GM19467 (cell line): ENCODE measurements around the gene PPP2R5C.
A peak's percentile ranks its signal among the peaks of the same experiment; 100 is the strongest.
"Not testable (repeated sequence)": the region's sequence is repeated elsewhere in the genome, so short reads cannot be mapped to it uniquely, and the experiment has no call there.

Experiments
- ATAC-seq: cut with Tn5 transposase; IDR thresholded peaks from one replicate; pipeline ENCODE4 v1.9.1; 2021; ENCODE audit warnings: mild to moderate bottlenecking, moderate library complexity; ENCODE audit not compliant: unreplicated experiment

The PPP2R5C gene

GRCh38 chr14:101726954-101727302 lies 34.6 kb upstream of the PPP2R5C start:
- ATAC-seq: no peak

- ATAC-seq: no peak
Observed at GRCh38 chr14:101727611-101728366, 33.7 kb upstream of the PPP2R5C start.

GRCh38 chr14:101728367-101728742 lies 33.2 kb upstream of the PPP2R5C start:
- ATAC-seq: no peak

GRCh38 chr14:101729382-101729781 lies 32.1 kb upstream of the PPP2R5C start:
- ATAC-seq: no peak

- not testable (repeated sequence) for ATAC-seq
Observed at GRCh38 chr14:101730157-101730556, 31.4 kb upstream of the PPP2R5C start.

GRCh38 chr14:101730626-101731186 lies 30.8 kb upstream of the PPP2R5C start:
- ATAC-seq: no peak

GRCh38 chr14:101731187-101732080 lies 30.1 kb upstream of the PPP2R5C start:
- peak; percentile 49 for ATAC-seq

- no peak for ATAC-seq
Observed at GRCh38 chr14:101732118-101732517, 29.4 kb upstream of the PPP2R5C start.

- no peak for ATAC-seq
Observed at GRCh38 chr14:101733211-101733610, 28.3 kb upstream of the PPP2R5C start.

- ATAC-seq: no peak
Observed at GRCh38 chr14:101734246-101734847, 27.2 kb upstream of the PPP2R5C start.

GRCh38 chr14:101735453-101735852 lies 26.1 kb upstream of the PPP2R5C start:
- ATAC-seq: no peak

- ATAC-seq: no peak
Observed at GRCh38 chr14:101736071-101736470, 25.4 kb upstream of the PPP2R5C start.

GRCh38 chr14:101736585-101736984 lies 24.9 kb upstream of the PPP2R5C start:
- ATAC-seq: no peak

GRCh38 chr14:101737414-101738339 lies 23.8 kb upstream of the PPP2R5C start:
- no peak for ATAC-seq

GRCh38 chr14:101738703-101739320 lies 22.7 kb upstream of the PPP2R5C start:
- ATAC-seq: no peak

GRCh38 chr14:101739446-101740141 lies 21.9 kb upstream of the PPP2R5C start:
- no peak for ATAC-seq

GRCh38 chr14:101740981-101741380 lies 20.5 kb upstream of the PPP2R5C start:
- ATAC-seq: no peak

- ATAC-seq: no peak
Observed at GRCh38 chr14:101743701-101744100, 17.8 kb upstream of the PPP2R5C start.

GRCh38 chr14:101744382-101744781 lies 17.1 kb upstream of the PPP2R5C start:
- not testable (repeated sequence) for ATAC-seq
